Fibroblast of lung (primary cell): ENCODE measurements around the gene TLCD2. TPM values are rescaled to one million over a fixed set of nuclear protein-coding genes. Genes with fewer than 3 reads are reported as not detected.

Source experiments
- DNase-seq, 2 donors: peaks; one replicate each; pipeline versions ENCODE4 v3.0.0 to v3.0.0-alpha.2; 2010; ENCODE audit warnings: low read depth in 2 of 2
- H2AFZ ChIP-seq: 2 replicates; pipeline ENCODE4 v1.5.1; 2012; ENCODE audit warnings: low read length, control low read depth, inconsistent platforms
- H3K27ac ChIP-seq: 2 replicates; pipeline ENCODE4 v1.5.1; 2011; ENCODE audit warnings: low read length, control low read depth; ENCODE audit not compliant: insufficient read depth
- H3K27me3 ChIP-seq: 2 replicates; pipeline ENCODE4 v1.5.1; 2011; ENCODE audit warnings: mild to moderate bottlenecking, low read length; ENCODE audit not compliant: control insufficient read depth, insufficient read depth
- H3K36me3 ChIP-seq: 2 replicates; pipeline ENCODE4 v1.5.1; 2011; ENCODE audit warnings: low read length; ENCODE audit not compliant: control insufficient read depth, insufficient read depth
- H3K4me1 ChIP-seq: 2 replicates; pipeline ENCODE4 v1.5.1; 2011; ENCODE audit warnings: low read length; ENCODE audit not compliant: control insufficient read depth, insufficient read depth; ENCODE audit errors: extremely low read depth
- H3K4me2 ChIP-seq: 2 replicates; pipeline ENCODE4 v1.5.1; 2011; ENCODE audit warnings: low read length, control low read depth; ENCODE audit not compliant: insufficient read depth; ENCODE audit errors: extremely low read depth
- H3K4me3 ChIP-seq, 4 experiments: fragments of 200-600 bp in 1 of 4; sonication (generic) in 1 of 4; replicated peaks in 1 of 4; 2 replicates each; pipeline ENCODE4 v1.5.1; 2011 to 2016; ENCODE audit warnings: low read length in 4 of 4, low read depth in 3 of 4, mild to moderate bottlenecking in 3 of 4, control low read depth in 2 of 4, inconsistent platforms in 1 of 4, mixed read lengths in 1 of 4; ENCODE audit not compliant: insufficient read depth in 1 of 4; ENCODE audit errors: control extremely low read depth in 1 of 4
- H3K79me2 ChIP-seq: 2 replicates; pipeline ENCODE4 v1.5.1; 2012; ENCODE audit warnings: mild to moderate bottlenecking, low read length, inconsistent platforms; ENCODE audit not compliant: control insufficient read depth, insufficient read depth
- H3K9ac ChIP-seq: 2 replicates; pipeline ENCODE4 v1.5.1; 2011; ENCODE audit warnings: mild to moderate bottlenecking, low read length, control low read depth; ENCODE audit not compliant: insufficient read depth
- H3K9me3 ChIP-seq: 2 replicates; pipeline ENCODE4 v1.5.1; 2012; ENCODE audit warnings: low read depth, low read length; ENCODE audit not compliant: control insufficient read depth, insufficient read depth
- H4K20me1 ChIP-seq: 2 replicates; pipeline ENCODE4 v1.5.1; 2011; ENCODE audit warnings: low read length; ENCODE audit not compliant: control insufficient read depth, insufficient read depth; ENCODE audit errors: extremely low read depth
- CTCF ChIP-seq, 2 donors: IDR thresholded peaks in 1 of 2; conservative IDR thresholded peaks in 1 of 2; 1 replicate in 1 of 2; 2 replicates in 1 of 2; pipeline ENCODE4 v1.5.1; 2011 to 2012; ENCODE audit warnings: low read length in 2 of 2, control low read depth in 1 of 2, inconsistent platforms in 1 of 2, low read depth in 1 of 2, mild to moderate bottlenecking in 1 of 2
- EZH2 ChIP-seq: IDR thresholded peaks from 2 replicates; pipeline ENCODE4 v1.5.1; 2012; ENCODE audit warnings: low read length, control low read depth, mild to moderate bottlenecking; ENCODE audit errors: missing control alignments
- polyA plus RNA-seq, 2 donors: library from polyadenylated mRNA; depleted of rRNA in 1 of 2; stranded (reverse) in 1 of 2; unstranded in 1 of 2; fragments of >200 nt; gene quantifications; 2 replicates each; pipeline ENCODE4 v1.2.1, GENCODE V29; 2011 to 2012; ENCODE audit warnings: missing spikeins in 1 of 2
- total RNA-seq: library from RNA; depleted of rRNA; stranded (reverse); fragments of >200 nt; gene quantifications from 2 replicates; pipeline ENCODE4 v1.2.1, GENCODE V29; 2014

Gene TLCD2
- total and polyA plus RNA-seq, 2 donors (not counting 1 experiment from before 2014, with no cell fraction given) = 7.1 to 9.7 TPM

- H3K9ac ChIP-seq = no peak overlapping the region
- H3K36me3 ChIP-seq = no peaks in the 10 kb centered on the region
- no peak for DNase-seq
- H2AFZ ChIP-seq = no peak overlapping the region
- no peak overlapping the region for H3K4me3 ChIP-seq
- H3K4me1 ChIP-seq = no peaks in the 10 kb centered on the region
- no peaks in the 10 kb centered on the region for H4K20me1 ChIP-seq
- no peak overlapping the region for H3K4me2 ChIP-seq
- no peaks in the 10 kb centered on the region for H3K9me3 ChIP-seq
- H3K27ac ChIP-seq = no peak overlapping the region
- no peaks in the 10 kb centered on the region for H3K79me2 ChIP-seq
- H3K27me3 ChIP-seq = no peaks in the 10 kb centered on the region
- no peak for TF ChIP-seq CTCF (conservative IDR thresholded peaks at IDR 0.05 in 1 of 2, IDR thresholded peaks at IDR 0.05 in 1 of 2; ENCODE audit: low read depth in 1 of 2, low read length in 2 of 2)
- no peak for TF ChIP-seq EZH2
These were observed 36.9 kb upstream of the TLCD2 start for GRCh38 chr17:1746975-1747543.

GRCh38 chr17:1745513-1746020 is 35.4 kb upstream of the TLCD2 start:
- Histone ChIP-seq H3K9me3 (no peaks in the 10 kb centered on the region), H3K27ac (no peak overlapping the region), H4K20me1 (no peaks in the 10 kb centered on the region), H3K79me2 (no peaks in the 10 kb centered on the region), H3K4me2 (no peak overlapping the region), H3K27me3 (no peaks in the 10 kb centered on the region), H3K9ac (no peak overlapping the region), H3K4me1 (no peaks in the 10 kb centered on the region), H2AFZ (no peak overlapping the region), H3K36me3 (no peaks in the 10 kb centered on the region), H3K4me3 (no peak overlapping the region)
- no peak for DNase-seq
- TF ChIP-seq EZH2 (no peak), CTCF (conservative IDR thresholded peaks at IDR 0.05 in 1 of 2, IDR thresholded peaks at IDR 0.05 in 1 of 2; ENCODE audit: low read depth in 1 of 2, low read length in 2 of 2) (no peak)

GRCh38 chr17:1744551-1745512 is 34.7 kb upstream of the TLCD2 start:
- DNase-seq = no peak
- Histone ChIP-seq H3K4me2 (no peak overlapping the region), H3K9ac (no peak overlapping the region), H3K9me3 (no peaks in the 10 kb centered on the region), H4K20me1 (no peaks in the 10 kb centered on the region), H3K36me3 (no peaks in the 10 kb centered on the region), H3K4me3 (no peak overlapping the region), H3K27ac (no peak overlapping the region), H3K79me2 (no peaks in the 10 kb centered on the region), H2AFZ (no peak overlapping the region), H3K4me1 (no peaks in the 10 kb centered on the region), H3K27me3 (no peaks in the 10 kb centered on the region)
- no peak for TF ChIP-seq EZH2
- no peak for TF ChIP-seq CTCF (conservative IDR thresholded peaks at IDR 0.05 in 1 of 2, IDR thresholded peaks at IDR 0.05 in 1 of 2; ENCODE audit: low read depth in 1 of 2, low read length in 2 of 2)
